A549 (cell line): ENCODE data around the gene EIF3D. TPM values are rescaled to one million over a fixed set of nuclear protein-coding genes. Genes with fewer than 3 reads are reported as not detected.

Source experiments
- ATAC-seq, 2 experiments: fragments of 200-7000 bp in 1 of 2; fragments of >200 bp in 1 of 2; cut with Nextera tagmentation in 1 of 2; cut with Tn5 transposase in 1 of 2; 3 replicates each; pipeline versions ENCODE4 v1.8.0 to v1.9.1; 2018 to 2020; ENCODE audit warnings: mild to moderate bottlenecking in 1 of 2, moderate library complexity in 1 of 2
- CTCF ChIA-PET: fragments of 300-600 bp; sonication (Branson Sonifier 250); formaldehyde crosslinking; extraction: SDS; loops from one replicate; lab custom pipeline; 2021; ENCODE audit warnings: antibody characterized with exemption, inconsistent platforms; lab: Yijun Ruan, JAX
- POLR2A ChIA-PET: fragments of 350-600 bp; formaldehyde crosslinking; extraction: SDS; loops from one replicate; lab custom pipeline; 2021; ENCODE audit warnings: antibody characterized with exemption, inconsistent platforms; lab: Yijun Ruan, JAX
- DNase-seq, 2 experiments: peaks; one replicate each; pipeline versions ENCODE4 v3.0.0 to v3.0.0-alpha.2; 2011 to 2016; ENCODE audit warnings: low read depth in 1 of 2, low spot score in 1 of 2
- FAIRE-seq: peaks from 2 replicates; lab custom pipeline; 2011; peaks lifted over from hg19 to GRCh38; lab: Jason Lieb, UNC
- H3K27ac ChIP-seq, 2 experiments: fragments of >200 bp; sonication (Bioruptor Twin); formaldehyde crosslinking; 3 replicates each; pipeline ENCODE4 v1.5.1; 2016 to 2017
- H3K4me1 ChIP-seq: fragments of >200 bp; sonication (Bioruptor Twin); formaldehyde crosslinking; 3 replicates; pipeline ENCODE4 v1.6.1; 2016
- H3K4me2 ChIP-seq: fragments of >200 bp; sonication (Bioruptor Twin); formaldehyde crosslinking; 3 replicates; pipeline ENCODE4 v1.6.1; 2016
- H3K4me3 ChIP-seq: fragments of >200 bp; sonication (Bioruptor Twin); formaldehyde crosslinking; 3 replicates; pipeline ENCODE4 v1.5.1; 2016
- H3K9me3 ChIP-seq: fragments of >200 bp; sonication (Bioruptor Twin); formaldehyde crosslinking; 3 replicates; pipeline ENCODE4 v1.6.1; 2016
- BHLHE40 ChIP-seq: IDR thresholded peaks from 2 replicates; pipeline ENCODE4 v1.6.1; 2012; ENCODE audit warnings: low read depth, low read length, inconsistent platforms
- CBX8 ChIP-seq: fragments of 200-600 bp; sonication (generic); IDR thresholded peaks from 2 replicates; pipeline ENCODE4 v1.6.1; 2016
- CHD2 ChIP-seq: fragments of 150-350 bp; IDR thresholded peaks from 2 replicates; pipeline ENCODE4 v1.6.1; 2014; ENCODE audit warnings: low read length; ENCODE audit not compliant: partially characterized antibody
- CTCF ChIP-seq: fragments of >200 bp; sonication (Bioruptor Twin); formaldehyde crosslinking; IDR thresholded peaks from 3 replicates; pipeline ENCODE4 v1.5.1; 2016
- EHF ChIP-seq: fragments of 250-450 bp; sonication (Bioruptor Pico); IDR thresholded peaks from 2 replicates; pipeline ENCODE4 v1.5.0; 2020; ENCODE audit warnings: mild to moderate bottlenecking
- ELK1 ChIP-seq: fragments of 150-350 bp; IDR thresholded peaks from 2 replicates; pipeline ENCODE4 v1.6.1; 2014; ENCODE audit warnings: low read depth, mild to moderate bottlenecking, low read length
- ESRRA ChIP-seq: fragments of 150-350 bp; IDR thresholded peaks from 2 replicates; pipeline ENCODE4 v1.6.1; 2014; ENCODE audit warnings: mild to moderate bottlenecking, low read length, borderline replicate concordance
- GATA3 ChIP-seq: IDR thresholded peaks from 2 replicates; pipeline ENCODE4 v1.6.1; 2012; ENCODE audit warnings: borderline replicate concordance
- HMGXB4 ChIP-seq: fragments of 250-450 bp; sonication (Bioruptor Pico); IDR thresholded peaks from 2 replicates; pipeline ENCODE4 v1.5.0; 2021; ENCODE audit warnings: mild to moderate bottlenecking, moderate library complexity, borderline replicate concordance
- HOXA7 ChIP-seq: fragments of 250-450 bp; sonication (Bioruptor Pico); IDR thresholded peaks from 2 replicates; pipeline ENCODE4 v1.5.0; 2020; ENCODE audit warnings: mild to moderate bottlenecking, moderate library complexity
- KDM1A ChIP-seq: fragments of 200-600 bp; sonication (generic); IDR thresholded peaks from 2 replicates; pipeline ENCODE4 v1.6.1; 2016; ENCODE audit warnings: low read depth, mild to moderate bottlenecking
- MAZ ChIP-seq: fragments of 150-350 bp; IDR thresholded peaks from 2 replicates; pipeline ENCODE4 v1.6.1; 2014; ENCODE audit warnings: antibody characterized with exemption, low read depth, low read length, borderline replicate concordance
- NFE2L2 ChIP-seq: fragments of 150-350 bp; conservative IDR thresholded peaks from 2 replicates; pipeline ENCODE4 v1.6.1; 2014; ENCODE audit warnings: low read length
- NR3C1 ChIP-seq: fragments of >200 bp; sonication (Bioruptor Twin); formaldehyde crosslinking; IDR thresholded peaks from 3 replicates; pipeline ENCODE4 v1.6.1; 2017
- PBX3 ChIP-seq: IDR thresholded peaks from 2 replicates; pipeline ENCODE4 v1.6.1; 2012
- POLR2AphosphoS2 ChIP-seq: conservative IDR thresholded peaks from 2 replicates; pipeline ENCODE4 v1.6.1; 2012; ENCODE audit warnings: low read length, improper control_type of control experiment, inconsistent platforms
- RAD21 ChIP-seq, 2 experiments: fragments of >200 bp in 1 of 2; sonication (Bioruptor Twin) in 1 of 2; formaldehyde crosslinking in 1 of 2; IDR thresholded peaks in 1 of 2; conservative IDR thresholded peaks in 1 of 2; 2 replicates in 1 of 2; 3 replicates in 1 of 2; pipeline ENCODE4 v1.6.1; 2012 to 2018; ENCODE audit warnings: inconsistent platforms in 1 of 2
- RARB ChIP-seq: fragments of 250-450 bp; sonication (Bioruptor Pico); IDR thresholded peaks from 2 replicates; pipeline ENCODE4 v1.8.0; 2021; ENCODE audit warnings: mild to moderate bottlenecking, moderate library complexity
- RFX5 ChIP-seq: fragments of 450-650 bp; IDR thresholded peaks from 2 replicates; pipeline ENCODE4 v1.7.1; 2014; ENCODE audit warnings: antibody characterized with exemption, mild to moderate bottlenecking, moderate library complexity
- RNF2 ChIP-seq: fragments of 200-600 bp; sonication (generic); IDR thresholded peaks from 2 replicates; pipeline ENCODE4 v1.6.1; 2016; ENCODE audit warnings: low read depth, mild to moderate bottlenecking, antibody characterized with exemption, moderate library complexity, borderline replicate concordance
- SMC3 ChIP-seq: fragments of >200 bp; sonication (Bioruptor Twin); formaldehyde crosslinking; IDR thresholded peaks from 3 replicates; pipeline ENCODE4 v1.6.1; 2018; ENCODE audit warnings: inconsistent platforms
- SREBF2 ChIP-seq: fragments of 450-650 bp; IDR thresholded peaks from 2 replicates; pipeline ENCODE4 v1.6.1; 2014; ENCODE audit warnings: mild to moderate bottlenecking, moderate library complexity
- TFCP2L1 ChIP-seq: fragments of 250-450 bp; sonication (Bioruptor Pico); IDR thresholded peaks from 2 replicates; pipeline ENCODE4 v1.5.0; 2021; ENCODE audit warnings: mild to moderate bottlenecking
- TP53 ChIP-seq: fragments of 250-450 bp; sonication (Bioruptor Pico); IDR thresholded peaks from 2 replicates; pipeline ENCODE4 v1.5.0; 2021; ENCODE audit warnings: mild to moderate bottlenecking, moderate library complexity
- ZFP36 ChIP-seq: fragments of 450-650 bp; IDR thresholded peaks from 2 replicates; pipeline ENCODE4 v1.6.1; 2014; ENCODE audit warnings: borderline replicate concordance; ENCODE audit not compliant: partially characterized antibody
- WGBS: methylation state at CpG from one replicate; pipeline ENCODE4 v1.1.6; 2017; ENCODE audit errors: missing lambda C conversion rate; 5-methylcytosine and 5-hydroxymethylcytosine counted together
- polyA plus RNA-seq, 4 experiments: library from polyadenylated mRNA; depleted of rRNA in 3 of 4; stranded (reverse); fragments of >200 nt; fragmentation: RNase III in 1 of 4; extraction: RNeasy Plus Mini Kit Qiagen cat#74134 plus additional on column Dnase treatment in 1 of 4; gene quantifications; 2 replicates in 3 of 4; 3 replicates in 1 of 4; pipeline ENCODE4 v1.2.3, GENCODE V29; 2011 to 2017
- TF ChIP-seq, protein P1 (sequence below): fragments of 250-450 bp; sonication (Bioruptor Pico); IDR thresholded peaks from 2 replicates; pipeline ENCODE4 v1.5.0; 2020; ENCODE audit warnings: low read depth, mild to moderate bottlenecking, moderate library complexity

EIF3D gene
- polyA plus RNA-seq, 2 of the 4 experiments (the other 2 are of a cell fraction) = 171 to 304 TPM

- DNase-seq (peak; percentile 55 to 84), FAIRE-seq (no peak), ATAC-seq (peak; percentile 77 to 84)
- TF ChIP-seq HOXA7 (no peak), POLR2AphosphoS2 (no peak), ESRRA (no peak), KDM1A (no peak), RAD21 (conservative IDR thresholded peaks at IDR 0.05 in 1 of 2, IDR thresholded peaks at IDR 0.05 in 1 of 2) (peak; percentile 93 to 96), RFX5 (peak; percentile 23; the same call in 1 of the 2 replicates), CTCF (peak; percentile 80), NR3C1 (no peak), TFCP2L1 (CRISPR knock-in tag) (no peak), CBX8 (no peak), NFE2L2 (no peak), CHD2 (no peak), HMGXB4 (CRISPR knock-in tag) (no peak), RARB (CRISPR knock-in tag) (no peak), SMC3 (peak; percentile 85), PBX3 (no peak), ZFP36 (no peak), EHF (CRISPR knock-in tag) (no peak), SREBF2 (no peak), BHLHE40 (no peak), RNF2 (no peak), MAZ (no peak), GATA3 (no peak), TP53 (CRISPR knock-in tag) (no peak), ELK1 (no peak)
- TF ChIP-seq, protein P1, sequence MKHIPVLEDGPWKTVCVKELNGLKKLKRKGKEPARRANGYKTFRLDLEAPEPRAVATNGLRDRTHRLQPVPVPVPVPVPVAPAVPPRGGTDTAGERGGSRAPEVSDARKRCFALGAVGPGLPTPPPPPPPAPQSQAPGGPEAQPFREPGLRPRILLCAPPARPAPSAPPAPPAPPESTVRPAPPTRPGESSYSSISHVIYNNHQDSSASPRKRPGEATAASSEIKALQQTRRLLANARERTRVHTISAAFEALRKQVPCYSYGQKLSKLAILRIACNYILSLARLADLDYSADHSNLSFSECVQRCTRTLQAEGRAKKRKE (CRISPR knock-in tag) = no peak
- peak overlapping the region; percentile 69 to 98 for H3K27ac ChIP-seq
- peak overlapping the region; percentile 47; the same call in 2 of the 3 replicates for H3K4me2 ChIP-seq
- ChIA-PET POLR2A (interaction anchor here (1.0 to 1.1 kb wide), 2 partner anchors 12 to 83 kb away, joined by 3 read pairs; partner anchors contain the start of gene MYH9), CTCF (interaction anchor here (0.6 to 11.3 kb wide), 43 partner anchors 8 to 198 kb away, joined by 3 to 113 read pairs (median 5); partner anchors contain the start of gene TXN2)
- no peak overlapping the region for H3K4me3 ChIP-seq
- 37% methylated on average over 13 of the region's 14 CpGs for WGBS
- H3K4me1 ChIP-seq = peaks cover 50% of the 10 kb centered on the region
- H3K9me3 ChIP-seq = no peaks in the 10 kb centered on the region
These were observed 58.6 kb downstream of the EIF3D start for GRCh38 chr22:36470162-36470993.
